Testis (tissue), 2 donors: ENCODE results near the gene MAPKAP1.

Experiments used
- CTCF ChIP-seq, 3 experiments: fragments of 450-650 bp in 2 of 3; fragments of 200-600 bp in 1 of 3; sonication (generic) in 1 of 3; IDR thresholded peaks; one replicate each; pipeline ENCODE4 v1.5.1; 2016 to 2019; ENCODE audit warnings: antibody characterized with exemption in 3 of 3, mild to moderate bottlenecking in 2 of 3, moderate library complexity in 1 of 3
- POLR2A ChIP-seq: fragments of 450-650 bp; IDR thresholded peaks from one replicate; pipeline ENCODE4 v1.6.1; 2017; ENCODE audit warnings: antibody characterized with exemption, mild to moderate bottlenecking, moderate library complexity

DNA sequence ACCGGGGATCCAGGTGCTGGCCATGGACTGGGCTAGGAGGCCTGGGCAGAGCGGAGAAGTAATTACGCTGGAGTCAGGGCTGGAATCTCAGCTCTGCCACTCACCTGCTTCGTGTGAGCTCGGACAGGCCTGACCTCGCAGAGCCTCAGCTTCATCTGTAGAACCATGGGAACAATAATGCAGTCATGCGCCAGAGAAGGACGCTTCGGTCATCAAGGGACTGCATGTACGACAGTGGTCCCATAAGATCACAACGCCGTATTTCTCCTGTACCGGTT is 300.3 kb downstream of the MAPKAP1 start:
- TF ChIP-seq POLR2A: no peak
- no peak for TF ChIP-seq CTCF (IDR thresholded peaks at IDR 0.05)
